Osteoblast (primary cell): Measurements from ENCODE around the gene ATP8B4. TPM values are rescaled to one million over a fixed set of nuclear protein-coding genes. Genes with fewer than 3 reads are reported as not detected.

Experiments used
- DNase-seq: peaks from one replicate; pipeline ENCODE4 v3.0.0; 2011; ENCODE audit warnings: low spot score, mixed read lengths; ENCODE audit not compliant: insufficient read length; ENCODE audit errors: missing footprints
- H2AFZ ChIP-seq: 2 replicates; pipeline ENCODE4 v1.6.0; 2011; ENCODE audit warnings: mild to moderate bottlenecking, low read length
- H3K27ac ChIP-seq: 2 replicates; pipeline ENCODE4 v1.5.1; 2011; ENCODE audit warnings: mild to moderate bottlenecking, low read depth, low read length, moderate library complexity
- H3K27me3 ChIP-seq: 2 replicates; pipeline ENCODE4 v1.6.0; 2012; ENCODE audit warnings: mild to moderate bottlenecking, control low read depth, inconsistent platforms, low read length, moderate library complexity; ENCODE audit not compliant: insufficient read depth
- H3K36me3 ChIP-seq: 2 replicates; pipeline ENCODE4 v1.5.1; 2011; ENCODE audit warnings: mild to moderate bottlenecking, low read length, control low read depth, moderate library complexity; ENCODE audit not compliant: insufficient read depth
- H3K4me1 ChIP-seq: 2 replicates; pipeline ENCODE4 v1.5.1; 2011; ENCODE audit warnings: mild to moderate bottlenecking, low read length, control low read depth, moderate library complexity; ENCODE audit not compliant: insufficient read depth
- H3K4me2 ChIP-seq: 2 replicates; pipeline ENCODE4 v1.6.0; 2011; ENCODE audit warnings: mild to moderate bottlenecking, low read length; ENCODE audit not compliant: insufficient read depth
- H3K4me3 ChIP-seq: fragments of 200-600 bp; sonication (generic); 3 replicates; pipeline ENCODE4 v1.5.1; 2012; ENCODE audit warnings: mild to moderate bottlenecking, low read length, inconsistent platforms; ENCODE audit not compliant: insufficient read depth
- H3K79me2 ChIP-seq: 2 replicates; pipeline ENCODE4 v1.6.0; 2012; ENCODE audit warnings: mild to moderate bottlenecking, low read length, control low read depth, inconsistent platforms; ENCODE audit not compliant: insufficient read depth
- H3K9me3 ChIP-seq: 2 replicates; pipeline ENCODE4 v1.5.1; 2011; ENCODE audit warnings: low read depth, low read length, control low read depth
- H4K20me1 ChIP-seq: 2 replicates; pipeline ENCODE4 v1.6.0; 2012; ENCODE audit warnings: mild to moderate bottlenecking, low read length, control low read depth; ENCODE audit not compliant: insufficient read depth
- total RNA-seq: library from RNA; depleted of rRNA; stranded (reverse); fragments of >200 nt; gene quantifications from 2 replicates; pipeline ENCODE4 v1.2.3, GENCODE V29; 2012
- TF ChIP-seq, protein P1 (sequence below): IDR thresholded peaks from 2 replicates; pipeline ENCODE4 v1.5.1; 2011; ENCODE audit warnings: mild to moderate bottlenecking, low read depth, low read length, moderate library complexity; ENCODE audit errors: extremely low read depth

ATP8B4 gene
- total RNA-seq, 1 donor: 1.1 TPM

DNA sequence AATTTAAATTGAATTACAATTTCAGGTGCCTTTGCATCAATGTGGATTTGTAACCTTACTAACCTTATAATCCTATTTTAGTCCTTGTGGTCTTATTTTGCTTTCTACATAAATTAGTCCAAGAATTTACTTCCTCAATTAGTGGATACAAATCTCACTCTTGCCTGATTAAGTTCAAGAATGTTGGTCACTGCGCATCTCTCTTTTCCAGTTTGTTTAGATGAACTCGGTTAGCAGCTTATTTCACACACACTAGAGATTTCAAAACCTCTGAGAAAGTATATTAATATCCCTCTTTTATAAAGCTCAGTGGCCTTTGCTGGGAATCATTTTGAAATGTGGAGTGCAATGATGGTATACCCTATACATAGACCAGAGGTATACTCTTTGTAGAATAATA is 254.8 kb downstream of the ATP8B4 start:
- Histone ChIP-seq H3K4me1 (peaks cover 47% of the 10 kb centered on the region), H3K27ac (peak overlapping the region; percentile 88), H3K4me2 (peak overlapping the region; percentile 12)

DNA sequence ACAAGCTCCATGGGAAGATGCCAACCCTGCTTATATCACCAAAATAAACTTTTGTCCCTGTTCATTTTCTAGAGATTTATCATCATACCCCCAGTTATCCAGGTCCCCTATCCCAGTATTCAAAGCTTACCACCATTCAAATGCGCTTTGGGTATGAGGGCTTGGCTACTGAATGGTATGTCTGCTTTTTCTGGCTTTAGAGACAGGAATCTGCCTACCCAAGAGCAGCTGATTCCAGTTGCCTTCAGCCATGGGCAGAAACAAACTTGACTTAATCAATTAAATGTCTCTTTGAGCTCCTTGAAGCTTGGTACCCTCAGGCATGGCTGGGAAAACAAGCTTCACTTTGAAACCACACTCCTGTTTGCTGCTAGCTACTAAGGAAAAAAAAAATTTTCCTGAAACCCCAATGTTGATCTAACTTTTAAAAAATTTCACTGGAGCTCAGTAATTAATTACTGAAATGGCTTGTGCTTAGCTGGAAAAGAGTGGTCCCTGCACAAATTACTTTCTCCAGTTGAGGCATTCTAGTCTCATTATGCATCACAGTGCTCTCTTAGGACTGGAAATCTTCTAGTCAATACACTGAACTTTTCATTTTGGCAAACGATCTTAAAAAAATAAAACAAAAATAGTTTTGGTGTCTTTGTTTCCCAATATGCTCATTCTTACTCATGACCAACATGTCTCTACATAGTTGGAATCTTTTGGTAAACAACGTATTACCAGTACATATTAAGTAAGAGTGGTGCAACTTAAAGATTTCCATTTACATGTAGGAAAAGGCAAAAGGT is 255.4 kb downstream of the ATP8B4 start:
- no peaks in the 10 kb centered on the region for H3K27me3 ChIP-seq
- H2AFZ ChIP-seq: peak overlapping the region; percentile 2
- H3K27ac ChIP-seq: peak overlapping the region; percentile 88
- H4K20me1 ChIP-seq: no peaks in the 10 kb centered on the region
- H3K36me3 ChIP-seq: no peaks in the 10 kb centered on the region
- H3K4me1 ChIP-seq: peaks cover 48% of the 10 kb centered on the region
- H3K9me3 ChIP-seq: peaks cover 4% of the 10 kb centered on the region
- no peaks in the 10 kb centered on the region for H3K79me2 ChIP-seq
- H3K4me2 ChIP-seq: peak overlapping the region; percentile 59
- no peak overlapping the region for H3K4me3 ChIP-seq
- TF ChIP-seq, protein P1, sequence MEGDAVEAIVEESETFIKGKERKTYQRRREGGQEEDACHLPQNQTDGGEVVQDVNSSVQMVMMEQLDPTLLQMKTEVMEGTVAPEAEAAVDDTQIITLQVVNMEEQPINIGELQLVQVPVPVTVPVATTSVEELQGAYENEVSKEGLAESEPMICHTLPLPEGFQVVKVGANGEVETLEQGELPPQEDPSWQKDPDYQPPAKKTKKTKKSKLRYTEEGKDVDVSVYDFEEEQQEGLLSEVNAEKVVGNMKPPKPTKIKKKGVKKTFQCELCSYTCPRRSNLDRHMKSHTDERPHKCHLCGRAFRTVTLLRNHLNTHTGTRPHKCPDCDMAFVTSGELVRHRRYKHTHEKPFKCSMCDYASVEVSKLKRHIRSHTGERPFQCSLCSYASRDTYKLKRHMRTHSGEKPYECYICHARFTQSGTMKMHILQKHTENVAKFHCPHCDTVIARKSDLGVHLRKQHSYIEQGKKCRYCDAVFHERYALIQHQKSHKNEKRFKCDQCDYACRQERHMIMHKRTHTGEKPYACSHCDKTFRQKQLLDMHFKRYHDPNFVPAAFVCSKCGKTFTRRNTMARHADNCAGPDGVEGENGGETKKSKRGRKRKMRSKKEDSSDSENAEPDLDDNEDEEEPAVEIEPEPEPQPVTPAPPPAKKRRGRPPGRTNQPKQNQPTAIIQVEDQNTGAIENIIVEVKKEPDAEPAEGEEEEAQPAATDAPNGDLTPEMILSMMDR: no peak
- peak; percentile 59 for DNase-seq

More for the DNA sequence above, 254.8 kb downstream of the ATP8B4 start:
- H3K27me3 ChIP-seq: no peaks in the 10 kb centered on the region
- H2AFZ ChIP-seq: no peak overlapping the region
- no peaks in the 10 kb centered on the region for H3K36me3 ChIP-seq
- TF ChIP-seq, protein P1: no peak
- DNase-seq: no peak
- H3K79me2 ChIP-seq: no peaks in the 10 kb centered on the region
- peaks cover 4% of the 10 kb centered on the region for H3K9me3 ChIP-seq
- no peak overlapping the region for H3K4me3 ChIP-seq
- H4K20me1 ChIP-seq: no peaks in the 10 kb centered on the region

DNA sequence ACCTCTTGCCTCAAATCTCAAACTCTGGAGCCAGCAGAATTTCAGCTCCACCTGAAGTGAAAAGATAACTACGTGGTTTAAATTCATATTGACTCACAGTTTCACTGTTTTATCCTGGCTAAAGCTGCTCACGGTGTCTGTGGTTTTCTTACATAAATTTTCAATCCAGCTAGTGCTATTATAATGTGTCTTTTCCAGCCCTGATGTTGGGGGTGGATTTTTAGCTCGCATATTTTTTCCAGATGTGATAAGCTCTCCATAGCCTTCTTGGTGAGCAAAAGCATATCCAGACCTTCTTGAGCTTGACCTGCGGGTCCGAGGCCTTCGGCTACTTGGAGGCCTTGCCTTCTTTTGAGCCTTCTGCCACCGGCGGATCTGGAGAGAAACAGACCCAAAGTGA is 258.9 kb downstream of the ATP8B4 start:
- TF ChIP-seq, protein P1: no peak
- no peaks in the 10 kb centered on the region for H3K36me3 ChIP-seq
- H2AFZ ChIP-seq: peak overlapping the region; percentile 32
- no peaks in the 10 kb centered on the region for H3K79me2 ChIP-seq
- peak overlapping the region; percentile 52 for H3K27ac ChIP-seq
- H3K9me3 ChIP-seq: no peaks in the 10 kb centered on the region
- peaks cover 70% of the 10 kb centered on the region for H3K4me1 ChIP-seq
- DNase-seq: peak; percentile 72
- H4K20me1 ChIP-seq: no peaks in the 10 kb centered on the region
- H3K4me3 ChIP-seq: no peak overlapping the region
- no peak overlapping the region for H3K4me2 ChIP-seq
- no peaks in the 10 kb centered on the region for H3K27me3 ChIP-seq

DNA sequence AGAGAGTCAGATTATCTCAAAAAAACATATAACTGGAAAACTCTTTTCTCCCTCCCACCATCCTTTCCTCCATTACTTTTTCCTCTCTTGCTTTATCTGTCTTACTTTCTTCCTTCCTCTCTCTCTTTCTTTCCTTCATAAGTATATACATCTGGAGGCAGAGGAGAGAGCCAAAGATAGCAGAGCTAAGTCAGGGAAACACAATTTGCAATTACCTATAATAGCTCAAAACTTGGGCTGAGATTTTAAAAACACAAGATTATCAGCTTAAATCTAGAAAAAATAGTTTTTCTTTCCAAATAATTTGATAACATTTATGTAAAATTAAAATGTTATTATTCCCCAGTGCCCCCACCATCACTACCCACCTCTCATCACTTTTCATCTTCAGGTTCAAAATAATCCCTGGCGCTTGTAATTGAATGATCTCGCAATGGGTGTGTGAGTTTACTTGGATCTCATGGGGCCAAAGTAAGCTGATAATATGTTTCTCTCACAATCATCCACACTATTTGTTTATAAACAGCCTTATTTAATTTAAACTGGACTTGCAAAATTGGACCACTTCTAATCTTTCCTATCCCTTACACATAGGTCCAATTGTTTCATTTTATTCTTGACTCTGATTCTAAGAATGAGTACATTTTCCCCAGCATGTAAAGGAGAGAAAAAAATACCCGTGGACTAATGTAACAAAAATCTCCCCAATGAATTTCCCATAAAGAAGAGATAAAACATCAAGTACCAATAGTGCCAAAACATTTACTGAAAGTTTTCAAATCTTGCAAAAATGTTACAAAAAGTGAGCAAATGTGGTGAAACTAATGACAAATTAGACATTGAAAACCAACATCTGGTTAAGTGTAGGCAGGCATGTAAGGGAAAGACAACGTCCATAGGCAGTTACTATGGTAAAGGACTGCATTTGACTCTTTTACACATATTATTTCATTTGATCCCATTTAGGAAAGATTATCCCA is 261.2 kb downstream of the ATP8B4 start:
- Histone ChIP-seq H4K20me1 (no peaks in the 10 kb centered on the region), H3K4me3 (no peak overlapping the region), H2AFZ (no peak overlapping the region), H3K4me2 (no peak overlapping the region), H3K9me3 (no peaks in the 10 kb centered on the region), H3K36me3 (no peaks in the 10 kb centered on the region), H3K27me3 (no peaks in the 10 kb centered on the region), H3K79me2 (no peaks in the 10 kb centered on the region), H3K27ac (peak overlapping the region; percentile 81), H3K4me1 (peaks cover 54% of the 10 kb centered on the region)
- no peak for DNase-seq
- TF ChIP-seq, protein P1: no peak
